Fibroblast of peridontal ligament (primary cell): Measurements from ENCODE around the gene HIP1.
"Not testable (repeated sequence)": the region's sequence is repeated elsewhere in the genome, so short reads cannot be mapped to it uniquely, and the experiment has no call there.

ENCODE experiments used
- DNase-seq: peaks from one replicate; pipeline ENCODE4 v3.0.0-alpha.2; 2010; ENCODE audit errors: extremely low read depth

Gene HIP1

GRCh38 chr7:75644589-75644988 is 94.2 kb downstream of the HIP1 start:
- no peak for DNase-seq

GRCh38 chr7:75642810-75643486 is 95.8 kb downstream of the HIP1 start:
- DNase-seq, result peak; percentile 50

GRCh38 chr7:75640201-75640600 is 98.5 kb downstream of the HIP1 start:
- DNase-seq, result no peak

GRCh38 chr7:75639886-75640190 is 98.9 kb downstream of the HIP1 start:
- DNase-seq, result no peak

GRCh38 chr7:75639071-75639885 is 99.5 kb downstream of the HIP1 start:
- DNase-seq, result peak; percentile 12

- peak; percentile 20 for DNase-seq
These were observed 100.1 kb downstream of the HIP1 start for GRCh38 chr7:75638594-75639070.

- no peak for DNase-seq
These were observed 100.7 kb downstream of the HIP1 start for GRCh38 chr7:75637854-75638593.

- DNase-seq, result no peak
These were observed 103.7 kb downstream of the HIP1 start for GRCh38 chr7:75635036-75635435.

GRCh38 chr7:75632587-75632986 is 106.2 kb downstream of the HIP1 start:
- DNase-seq, result not testable (repeated sequence)

- no peak for DNase-seq
These were observed 107.0 kb downstream of the HIP1 start for GRCh38 chr7:75631711-75632110.

GRCh38 chr7:75630549-75630948 is 108.2 kb downstream of the HIP1 start:
- DNase-seq, result no peak

GRCh38 chr7:75629044-75629443 is 109.7 kb downstream of the HIP1 start:
- no peak for DNase-seq

GRCh38 chr7:75628055-75628454 is 110.7 kb downstream of the HIP1 start:
- no peak for DNase-seq

- DNase-seq, result no peak
These were observed 111.8 kb downstream of the HIP1 start for GRCh38 chr7:75626954-75627353.

GRCh38 chr7:75625868-75626267 is 112.9 kb downstream of the HIP1 start:
- DNase-seq, result no peak

- peak; percentile 66 for DNase-seq
These were observed 114.5 kb downstream of the HIP1 start for GRCh38 chr7:75624134-75624832.

- DNase-seq, result no peak
These were observed 115.2 kb downstream of the HIP1 start for GRCh38 chr7:75623390-75624133.

GRCh38 chr7:75621124-75621523 is 117.6 kb downstream of the HIP1 start:
- no peak for DNase-seq

GRCh38 chr7:75619636-75620035 is 119.1 kb downstream of the HIP1 start:
- no peak for DNase-seq

GRCh38 chr7:75617634-75618234 is 121.0 kb downstream of the HIP1 start:
- peak; percentile 52 for DNase-seq
